22Rv1 (cell line): ENCODE data around the gene BHLHE40.
"Not testable (repeated sequence)": the region's sequence is repeated elsewhere in the genome, so short reads cannot be mapped to it uniquely, and the experiment has no call there.

Experiments
- H3K27ac ChIP-seq: fragments of 450-650 bp; 2 replicates; pipeline ENCODE4 v1.5.1; 2017
- ZFX ChIP-seq: fragments of 450-650 bp; IDR thresholded peaks from 2 replicates; pipeline ENCODE4 v1.6.1; 2017; ENCODE audit warnings: antibody characterized with exemption, borderline replicate concordance
- TF ChIP-seq, protein P1 (sequence below): fragments of 450-650 bp; IDR thresholded peaks from 2 replicates; pipeline ENCODE4 v1.5.1; 2017; ENCODE audit warnings: mild to moderate bottlenecking

The BHLHE40 gene

GRCh38 chr3:4959180-4959579 is 20.1 kb upstream of the BHLHE40 start:
- no peak overlapping the region for H3K27ac ChIP-seq
- no peak for TF ChIP-seq ZFX
- TF ChIP-seq, protein P1, sequence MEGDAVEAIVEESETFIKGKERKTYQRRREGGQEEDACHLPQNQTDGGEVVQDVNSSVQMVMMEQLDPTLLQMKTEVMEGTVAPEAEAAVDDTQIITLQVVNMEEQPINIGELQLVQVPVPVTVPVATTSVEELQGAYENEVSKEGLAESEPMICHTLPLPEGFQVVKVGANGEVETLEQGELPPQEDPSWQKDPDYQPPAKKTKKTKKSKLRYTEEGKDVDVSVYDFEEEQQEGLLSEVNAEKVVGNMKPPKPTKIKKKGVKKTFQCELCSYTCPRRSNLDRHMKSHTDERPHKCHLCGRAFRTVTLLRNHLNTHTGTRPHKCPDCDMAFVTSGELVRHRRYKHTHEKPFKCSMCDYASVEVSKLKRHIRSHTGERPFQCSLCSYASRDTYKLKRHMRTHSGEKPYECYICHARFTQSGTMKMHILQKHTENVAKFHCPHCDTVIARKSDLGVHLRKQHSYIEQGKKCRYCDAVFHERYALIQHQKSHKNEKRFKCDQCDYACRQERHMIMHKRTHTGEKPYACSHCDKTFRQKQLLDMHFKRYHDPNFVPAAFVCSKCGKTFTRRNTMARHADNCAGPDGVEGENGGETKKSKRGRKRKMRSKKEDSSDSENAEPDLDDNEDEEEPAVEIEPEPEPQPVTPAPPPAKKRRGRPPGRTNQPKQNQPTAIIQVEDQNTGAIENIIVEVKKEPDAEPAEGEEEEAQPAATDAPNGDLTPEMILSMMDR: no peak

DNA sequence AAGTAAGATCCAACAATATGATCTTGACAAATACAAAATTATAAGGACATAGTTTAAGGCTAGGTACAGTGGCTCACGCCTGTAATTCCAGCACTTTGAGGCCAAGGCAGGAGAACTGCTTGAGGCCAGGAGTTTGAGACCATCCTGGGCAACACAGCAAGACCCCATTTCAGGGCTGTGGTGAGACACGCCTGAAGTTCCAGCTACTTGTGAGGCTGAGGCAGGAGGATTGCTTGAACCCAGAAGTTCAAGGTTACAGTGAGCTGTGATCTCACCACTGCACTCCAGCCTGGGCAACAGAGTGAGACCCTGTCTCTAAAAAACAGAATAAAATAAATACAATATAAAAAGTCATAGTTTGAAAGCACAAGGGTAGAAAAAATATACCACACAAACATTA is 17.4 kb upstream of the BHLHE40 start:
- not testable (repeated sequence) for H3K27ac ChIP-seq

GRCh38 chr3:4963669-4964570 is 15.3 kb upstream of the BHLHE40 start:
- no peak overlapping the region for H3K27ac ChIP-seq
- TF ChIP-seq ZFX: no peak
- TF ChIP-seq, protein P1: no peak

DNA sequence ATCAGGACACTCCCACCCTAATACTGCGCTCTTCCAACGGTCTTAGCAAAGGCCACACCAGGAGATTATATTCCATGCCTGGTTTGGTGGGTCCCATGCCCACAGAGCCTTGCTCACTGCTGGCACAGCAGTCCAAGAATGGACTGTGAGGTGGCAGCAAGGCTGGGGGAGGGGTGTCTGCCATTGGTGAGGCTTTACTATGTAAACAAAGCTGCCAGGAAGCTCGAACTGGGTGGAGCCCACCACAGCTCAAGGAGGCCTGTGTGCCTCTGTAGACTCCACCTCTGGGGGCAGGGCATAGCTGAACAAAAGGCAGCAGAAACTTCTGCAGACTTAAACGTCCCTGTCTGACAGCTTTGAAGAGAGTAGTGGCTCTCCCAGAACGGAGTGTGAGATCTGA is 13.2 kb upstream of the BHLHE40 start:
- not testable (repeated sequence) for H3K27ac ChIP-seq

- not testable (repeated sequence) for H3K27ac ChIP-seq
Observed at GRCh38 chr3:4967683-4968082, 11.6 kb upstream of the BHLHE40 start.

- H3K27ac ChIP-seq: not testable (repeated sequence)
Observed at GRCh38 chr3:4971437-4971836, 7.8 kb upstream of the BHLHE40 start.

GRCh38 chr3:4971838-4972237 is 7.4 kb upstream of the BHLHE40 start:
- TF ChIP-seq, protein P1: no peak
- no peak for TF ChIP-seq ZFX
- no peak overlapping the region for H3K27ac ChIP-seq

DNA sequence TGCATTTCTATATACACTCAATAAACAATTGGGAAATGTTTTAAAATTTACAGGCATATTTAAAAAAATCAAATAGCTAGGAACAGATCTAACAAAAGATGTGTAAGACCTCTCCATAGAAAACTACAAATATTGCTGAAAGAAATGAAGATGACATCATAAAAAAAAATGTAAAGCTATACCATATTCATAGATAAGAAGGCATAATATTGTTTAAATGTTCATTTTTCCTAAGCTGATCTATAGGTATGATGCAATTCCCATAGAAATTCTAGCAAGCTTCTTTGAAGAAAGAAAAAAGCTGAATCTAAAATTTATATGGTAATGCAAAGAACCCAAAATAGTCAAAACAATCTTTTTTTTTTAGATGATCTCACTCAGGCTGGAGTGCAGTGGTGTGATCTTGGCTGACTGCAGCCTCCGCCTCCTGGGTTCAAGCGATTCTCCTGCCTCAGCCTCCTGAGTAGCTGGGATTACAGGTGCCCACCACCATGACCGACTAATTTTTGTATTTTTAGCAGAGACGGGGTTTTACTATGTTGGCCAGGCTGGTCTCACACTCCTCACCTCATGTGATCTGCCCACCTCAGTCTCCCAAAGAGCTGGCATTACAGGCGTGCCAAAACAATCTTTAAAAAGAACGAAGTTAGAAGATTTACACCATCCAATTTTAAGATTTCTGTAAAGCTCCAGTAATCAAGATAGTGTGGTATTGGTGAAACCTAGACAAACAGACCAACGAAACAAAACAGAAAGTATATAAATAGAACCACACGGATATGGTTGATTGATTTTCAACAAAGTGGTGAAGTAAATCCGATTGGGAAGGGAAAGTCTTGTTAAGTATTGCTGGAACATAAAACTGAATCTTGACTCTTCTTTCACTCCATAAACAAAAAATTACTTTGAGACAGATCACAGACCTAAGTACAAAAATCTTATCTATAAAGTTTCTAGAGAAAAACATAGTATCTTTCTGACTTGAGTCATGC is 6.3 kb upstream of the BHLHE40 start:
- H3K27ac ChIP-seq: no peak overlapping the region

GRCh38 chr3:4974154-4974553 is 5.1 kb upstream of the BHLHE40 start:
- TF ChIP-seq ZFX: no peak
- TF ChIP-seq, protein P1: no peak
- H3K27ac ChIP-seq: no peak overlapping the region

More for the DNA sequence above, 6.3 kb upstream of the BHLHE40 start:
- TF ChIP-seq ZFX: no peak
- TF ChIP-seq, protein P1: no peak
